ENCODE results near the gene TP73.

The TP73 gene

GRCh38 chr1:3772715-3773571 is 120.6 kb downstream of the TP73 start, which contains the start of gene SMIM1:
Gene SMIM1 (plus strand): TSS chr1:3772749. CDS start chr1:3775374, 2,625 bp downstream.
- TF ChIP-seq, protein P1, sequence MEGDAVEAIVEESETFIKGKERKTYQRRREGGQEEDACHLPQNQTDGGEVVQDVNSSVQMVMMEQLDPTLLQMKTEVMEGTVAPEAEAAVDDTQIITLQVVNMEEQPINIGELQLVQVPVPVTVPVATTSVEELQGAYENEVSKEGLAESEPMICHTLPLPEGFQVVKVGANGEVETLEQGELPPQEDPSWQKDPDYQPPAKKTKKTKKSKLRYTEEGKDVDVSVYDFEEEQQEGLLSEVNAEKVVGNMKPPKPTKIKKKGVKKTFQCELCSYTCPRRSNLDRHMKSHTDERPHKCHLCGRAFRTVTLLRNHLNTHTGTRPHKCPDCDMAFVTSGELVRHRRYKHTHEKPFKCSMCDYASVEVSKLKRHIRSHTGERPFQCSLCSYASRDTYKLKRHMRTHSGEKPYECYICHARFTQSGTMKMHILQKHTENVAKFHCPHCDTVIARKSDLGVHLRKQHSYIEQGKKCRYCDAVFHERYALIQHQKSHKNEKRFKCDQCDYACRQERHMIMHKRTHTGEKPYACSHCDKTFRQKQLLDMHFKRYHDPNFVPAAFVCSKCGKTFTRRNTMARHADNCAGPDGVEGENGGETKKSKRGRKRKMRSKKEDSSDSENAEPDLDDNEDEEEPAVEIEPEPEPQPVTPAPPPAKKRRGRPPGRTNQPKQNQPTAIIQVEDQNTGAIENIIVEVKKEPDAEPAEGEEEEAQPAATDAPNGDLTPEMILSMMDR (IDR thresholded peaks at IDR 0.05; ENCODE audit: low read depth, low read length): no peak
- TF ChIP-seq EZH2phosphoT487 (IDR thresholded peaks at IDR 0.05; ENCODE audit: low read depth): no peak
- peak within 1 kb of the TSS; percentile 71 for H3K9ac ChIP-seq (ENCODE audit: low read length)
- H3K4me3 ChIP-seq (ENCODE audit: low read length): peak within 1 kb of the TSS; percentile 84
- no peaks in the 10 kb centered on the region for H3K36me3 ChIP-seq (replicated peaks; ENCODE audit: low read depth, low read length)
- H3K27ac ChIP-seq (ENCODE audit: low read length): peak within 1 kb of the TSS; percentile 27; the same call in 1 of the 2 replicates
- H3K9me3 ChIP-seq (ENCODE audit: insufficient read depth, low read length): no peaks in the 10 kb centered on the region
- H3K79me2 ChIP-seq (ENCODE audit: low read length): no peaks in the 10 kb centered on the region
- H3K27me3 ChIP-seq (ENCODE audit: low read depth, low read length): peaks cover 6% of the 10 kb centered on the region; the same call in 1 of the 2 replicates
- peak within 1 kb of the TSS; percentile 87 for H3K4me2 ChIP-seq (ENCODE audit: low read length)
- peaks cover 20% of the 10 kb centered on the region for H3K4me1 ChIP-seq (ENCODE audit: low read length)
- H2AFZ ChIP-seq (ENCODE audit: low read depth, low read length): peak within 1 kb of the TSS; percentile 60; the same call in 1 of the 2 replicates
- no peaks in the 10 kb centered on the region for H4K20me1 ChIP-seq (ENCODE audit: insufficient read depth, low read length)

- Histone ChIP-seq H3K4me1 (ENCODE audit: low read length) (peaks cover 20% of the 10 kb centered on the region), H3K9ac (ENCODE audit: low read length) (no peak overlapping the region), H3K36me3 (replicated peaks; ENCODE audit: low read depth, low read length) (no peaks in the 10 kb centered on the region), H2AFZ (ENCODE audit: low read depth, low read length) (no peak overlapping the region), H3K9me3 (ENCODE audit: insufficient read depth, low read length) (no peaks in the 10 kb centered on the region), H3K27ac (ENCODE audit: low read length) (no peak overlapping the region), H3K79me2 (ENCODE audit: low read length) (no peaks in the 10 kb centered on the region), H3K4me3 (ENCODE audit: low read length) (no peak overlapping the region), H3K4me2 (ENCODE audit: low read length) (peak overlapping the region; percentile 73), H3K27me3 (ENCODE audit: low read depth, low read length) (peaks cover 6% of the 10 kb centered on the region; the same call in 1 of the 2 replicates), H4K20me1 (ENCODE audit: insufficient read depth, low read length) (no peaks in the 10 kb centered on the region)
- TF ChIP-seq, protein P1 (IDR thresholded peaks at IDR 0.05; ENCODE audit: low read depth, low read length): no peak
- TF ChIP-seq EZH2phosphoT487 (IDR thresholded peaks at IDR 0.05; ENCODE audit: low read depth): no peak
Observed at GRCh38 chr1:3773572-3774275, 121.4 kb downstream of the TP73 start.

- Histone ChIP-seq H3K9ac (ENCODE audit: low read length) (no peak overlapping the region), H3K79me2 (ENCODE audit: low read length) (no peaks in the 10 kb centered on the region), H3K4me1 (ENCODE audit: low read length) (peaks cover 20% of the 10 kb centered on the region)
Observed at GRCh38 chr1:3774276-3774945, 122.1 kb downstream of the TP73 start.

More at GRCh38 chr1:3774276-3774945, 122.1 kb downstream of the TP73 start:
- Histone ChIP-seq H3K27me3 (ENCODE audit: low read depth, low read length) (peaks cover 6% of the 10 kb centered on the region; the same call in 1 of the 2 replicates), H3K27ac (ENCODE audit: low read length) (no peak overlapping the region), H3K36me3 (replicated peaks; ENCODE audit: low read depth, low read length) (peaks cover under 1% of the 10 kb centered on the region), H3K4me3 (ENCODE audit: low read length) (no peak overlapping the region), H3K4me2 (ENCODE audit: low read length) (no peak overlapping the region), H4K20me1 (ENCODE audit: insufficient read depth, low read length) (no peaks in the 10 kb centered on the region), H2AFZ (ENCODE audit: low read depth, low read length) (no peak overlapping the region), H3K9me3 (ENCODE audit: insufficient read depth, low read length) (no peaks in the 10 kb centered on the region)
- TF ChIP-seq, protein P1 (IDR thresholded peaks at IDR 0.05; ENCODE audit: low read depth, low read length): no peak
- TF ChIP-seq EZH2phosphoT487 (IDR thresholded peaks at IDR 0.05; ENCODE audit: low read depth): no peak
